GDM1 (cell line): ENCODE results near the gene FBLN2.

Experiments used
- DNase-seq: peaks from one replicate; lab custom pipeline; 2025; lab: John Stamatoyannopoulos, UW

Gene FBLN2

DNA sequence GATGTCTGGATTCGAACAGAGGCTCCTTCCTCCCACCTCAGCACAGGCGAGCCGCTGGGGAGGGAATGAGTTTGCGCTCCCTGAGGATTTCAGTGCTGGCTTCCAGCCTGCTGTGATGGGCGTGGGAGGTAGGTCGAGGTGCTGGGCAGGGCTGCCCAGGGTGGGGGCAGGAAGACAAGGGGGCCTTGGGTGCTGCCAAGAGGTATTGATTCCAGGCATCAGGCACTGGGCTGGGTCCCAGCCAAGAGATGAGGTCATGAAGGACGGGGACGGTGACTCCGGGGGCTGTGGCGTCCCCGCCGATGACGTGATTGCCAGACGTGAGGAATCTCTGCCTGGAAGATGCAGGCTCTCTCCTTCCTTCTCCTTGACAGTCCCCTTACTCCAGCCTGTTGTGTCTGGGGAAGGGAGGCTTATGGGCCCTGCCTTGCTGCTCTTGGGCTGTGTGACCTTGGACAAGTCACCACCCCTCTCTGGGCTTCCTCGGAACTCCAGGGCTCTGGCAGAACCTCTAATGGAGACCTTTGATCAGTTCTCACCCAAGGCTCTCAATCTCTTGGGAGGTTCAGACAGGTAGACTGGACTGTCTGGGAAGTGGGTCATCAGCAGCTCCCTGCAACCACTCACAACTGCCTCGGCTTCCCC is 116.8 kb downstream of the FBLN2 start:
- no peak for DNase-seq

DNA sequence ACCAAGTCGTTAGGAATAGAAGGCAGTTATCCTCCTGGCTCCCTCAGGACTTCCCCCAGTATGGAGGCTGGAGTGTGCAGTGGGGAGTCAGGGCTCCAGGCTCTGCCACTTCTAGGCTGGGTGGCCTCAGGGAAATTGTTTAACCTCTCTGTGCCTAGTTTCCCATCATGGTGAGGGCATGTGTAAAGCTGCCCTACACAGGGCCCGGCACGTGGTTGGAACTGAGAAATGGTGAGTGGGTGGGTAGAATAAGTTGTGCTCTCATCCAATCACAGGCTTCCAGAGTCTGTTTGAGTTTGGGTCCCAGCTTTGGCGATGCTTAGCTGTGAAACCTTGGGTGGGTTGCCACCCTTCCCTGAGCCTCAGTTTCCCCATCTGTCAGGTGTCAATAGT is 117.3 kb downstream of the FBLN2 start:
- no peak for DNase-seq

DNA sequence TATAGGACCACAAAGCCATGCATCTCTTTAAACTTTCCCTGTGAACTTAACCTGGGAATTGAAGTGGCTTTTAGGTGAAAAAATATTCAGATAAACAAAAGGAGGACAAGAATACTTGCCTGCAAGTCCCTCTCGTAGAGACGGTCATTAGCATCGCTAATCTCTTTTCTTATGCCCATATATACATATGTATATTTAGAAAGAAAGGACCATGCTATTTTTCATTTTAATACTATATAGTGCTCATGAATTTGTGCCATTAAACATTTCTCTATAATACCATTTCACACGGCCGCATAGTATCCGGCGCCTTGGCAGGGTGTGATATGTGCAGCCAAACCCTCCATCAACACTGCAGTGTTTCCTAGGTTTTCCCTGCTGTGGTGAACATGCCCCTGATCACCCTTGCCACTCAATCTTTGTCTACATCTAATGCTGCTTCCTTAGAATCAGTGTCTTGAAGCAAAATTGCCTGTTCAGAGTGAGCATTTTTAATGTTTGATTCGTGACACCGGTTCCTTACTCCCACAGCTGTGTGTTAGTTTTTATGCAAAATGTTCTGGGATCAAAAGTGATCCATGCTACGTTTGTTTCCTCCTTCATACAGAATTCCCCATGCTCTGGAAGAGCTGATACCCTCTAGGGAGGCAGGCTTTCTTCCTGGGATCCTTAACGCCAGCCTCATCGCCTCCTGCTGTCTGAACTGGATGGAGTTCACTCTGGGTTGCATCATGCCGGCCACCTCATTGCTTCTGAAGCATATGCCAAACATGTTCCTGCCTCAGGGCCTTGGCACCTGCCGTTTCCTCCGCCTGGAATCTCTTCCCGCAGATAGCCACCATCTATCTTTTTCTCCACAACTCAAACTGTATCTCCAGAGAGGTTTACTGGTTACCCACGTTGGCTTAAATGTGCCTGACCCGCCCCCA is 118.1 kb downstream of the FBLN2 start:
- no peak for DNase-seq

DNA sequence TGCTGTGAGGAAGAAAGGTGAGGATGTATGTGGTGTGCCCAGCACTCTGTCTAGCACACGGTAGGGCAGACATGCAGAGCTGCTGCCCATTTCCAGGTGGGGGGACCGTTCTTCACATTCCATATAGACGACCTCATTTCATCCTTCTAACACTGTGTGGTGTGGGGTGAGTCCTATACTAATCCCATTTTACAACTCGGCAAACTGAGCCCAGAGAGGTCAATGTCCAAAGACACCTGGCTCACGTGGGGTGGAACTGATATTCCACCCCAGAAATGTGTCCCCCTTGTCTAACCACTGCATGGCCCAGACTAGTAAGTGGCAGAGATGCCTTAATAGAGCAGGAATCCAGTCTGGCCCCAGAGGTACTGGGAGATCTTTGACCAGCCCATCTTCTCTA is 119.2 kb downstream of the FBLN2 start:
- DNase-seq: no peak

DNA sequence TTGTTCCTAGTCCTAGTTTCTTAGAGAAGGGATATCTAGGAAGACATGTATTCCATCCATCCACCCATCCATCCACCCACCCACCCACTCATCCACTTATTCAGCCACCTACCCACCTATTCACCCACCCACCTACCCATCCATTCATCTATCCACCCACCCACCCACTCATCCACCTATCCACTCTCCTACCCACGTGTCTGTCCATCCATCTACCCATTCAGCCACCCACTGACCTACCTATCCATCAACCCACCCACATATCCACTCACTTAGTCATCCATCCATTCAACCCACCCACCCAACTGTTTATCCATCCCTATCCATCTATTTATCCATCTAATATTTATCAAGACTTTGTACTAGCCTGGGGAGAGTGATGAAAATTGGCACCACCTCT is 120.5 kb downstream of the FBLN2 start:
- DNase-seq: no peak

DNA sequence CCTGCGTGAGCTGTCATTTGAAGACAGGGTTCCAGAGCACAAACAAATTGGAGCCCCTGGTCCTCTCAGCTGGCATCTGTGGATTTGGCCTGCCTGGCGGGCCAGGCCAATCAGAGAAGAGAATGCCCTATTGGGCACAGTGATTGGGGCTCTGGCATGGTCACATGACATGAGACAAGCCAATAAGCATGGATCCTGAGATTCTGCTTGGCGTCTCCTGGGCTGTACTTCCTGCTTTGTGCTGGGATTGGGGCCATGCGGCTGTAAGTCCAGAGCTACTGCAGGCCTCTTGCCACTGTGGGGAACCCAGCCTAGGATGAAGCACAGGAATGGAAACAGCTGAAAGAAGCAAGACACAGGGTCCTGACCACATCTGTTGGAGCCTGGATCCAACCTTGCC is 121.4 kb downstream of the FBLN2 start:
- DNase-seq: no peak

DNA sequence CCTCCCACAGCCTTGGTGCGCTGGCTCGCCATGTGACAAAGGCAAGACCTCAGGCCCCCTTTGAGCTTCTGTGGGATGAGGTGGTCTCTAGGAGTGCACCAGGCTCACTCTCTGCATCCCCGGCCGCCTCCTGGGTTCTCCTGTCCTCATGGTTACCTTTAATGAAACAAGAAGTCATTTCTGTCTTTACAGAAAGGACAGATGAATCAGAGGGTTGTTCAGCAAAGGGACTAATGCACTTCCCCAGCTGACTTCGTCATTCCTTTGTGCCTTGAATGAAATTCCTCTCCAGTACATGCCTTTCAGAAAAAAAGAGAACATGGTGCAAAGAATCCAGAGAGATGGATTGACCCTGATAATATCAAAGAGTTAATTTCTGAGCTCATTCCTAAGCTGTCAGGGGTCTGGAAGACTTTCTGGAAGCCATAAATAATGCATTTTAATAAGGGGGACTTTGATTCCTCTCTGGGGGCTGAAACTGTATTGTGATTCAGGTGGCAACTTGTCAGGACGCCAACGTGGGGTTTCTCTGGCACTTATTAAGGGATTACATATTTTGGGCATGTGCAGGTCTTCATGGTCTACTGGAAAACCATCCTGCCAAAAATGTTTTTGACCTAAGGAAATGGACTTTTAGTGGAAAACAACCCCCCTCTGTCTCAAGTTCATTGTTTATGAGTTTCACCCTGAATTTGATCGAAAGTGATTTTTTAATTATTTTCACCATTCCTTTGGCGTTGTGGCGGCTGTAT is 122.7 kb downstream of the FBLN2 start:
- DNase-seq: no peak

DNA sequence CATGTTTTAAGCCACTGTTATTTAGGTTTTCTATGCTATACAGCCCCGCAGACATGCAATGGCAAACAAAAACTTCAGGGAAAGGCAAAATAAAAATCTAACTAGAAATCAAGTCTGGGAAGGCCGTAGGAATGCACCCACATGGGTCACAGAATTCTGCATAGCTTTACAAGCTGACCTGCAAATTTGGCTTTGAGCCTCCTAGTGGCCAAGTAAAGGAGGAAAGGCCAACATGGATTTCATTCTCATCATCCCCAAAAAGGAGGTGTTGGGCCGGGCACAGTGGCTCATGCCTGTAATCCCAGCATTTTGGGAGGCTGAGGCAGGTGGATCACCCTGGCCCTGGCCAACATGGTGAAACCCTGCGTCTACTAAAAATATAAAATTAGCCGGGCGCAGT is 124.3 kb downstream of the FBLN2 start:
- no peak for DNase-seq

DNA sequence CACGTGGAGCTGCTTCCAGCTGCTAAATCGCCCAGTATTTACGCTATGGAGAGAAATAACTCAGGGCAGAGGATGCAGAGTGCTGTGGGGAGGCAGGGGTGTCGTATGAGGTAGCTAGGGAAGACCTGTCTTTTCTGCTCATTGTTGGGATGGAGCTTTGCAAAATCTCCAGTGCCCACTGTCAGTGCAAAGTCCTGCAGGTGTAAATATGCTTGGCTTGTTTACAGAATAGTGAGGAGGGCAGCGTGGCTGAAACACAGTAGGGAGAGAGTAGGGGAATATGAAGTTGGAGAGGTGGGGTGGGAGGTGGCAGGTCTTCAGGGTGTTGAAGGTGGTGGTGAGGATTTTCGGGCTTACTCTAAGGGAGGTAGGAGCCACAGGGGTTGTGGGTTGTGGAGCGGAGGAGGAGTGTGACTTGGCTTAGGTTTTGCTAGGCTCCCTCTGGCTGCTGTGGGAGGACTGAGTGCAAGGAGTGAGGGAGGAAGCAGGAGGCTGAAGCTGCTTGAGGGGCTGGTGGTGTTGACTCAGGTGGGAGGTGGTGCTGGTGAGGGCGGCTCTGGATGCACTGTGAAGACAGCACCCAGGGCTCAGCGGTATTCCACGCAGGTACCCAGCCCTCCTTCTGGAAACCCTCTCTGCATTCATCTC is 125.7 kb downstream of the FBLN2 start:
- DNase-seq: no peak

DNA sequence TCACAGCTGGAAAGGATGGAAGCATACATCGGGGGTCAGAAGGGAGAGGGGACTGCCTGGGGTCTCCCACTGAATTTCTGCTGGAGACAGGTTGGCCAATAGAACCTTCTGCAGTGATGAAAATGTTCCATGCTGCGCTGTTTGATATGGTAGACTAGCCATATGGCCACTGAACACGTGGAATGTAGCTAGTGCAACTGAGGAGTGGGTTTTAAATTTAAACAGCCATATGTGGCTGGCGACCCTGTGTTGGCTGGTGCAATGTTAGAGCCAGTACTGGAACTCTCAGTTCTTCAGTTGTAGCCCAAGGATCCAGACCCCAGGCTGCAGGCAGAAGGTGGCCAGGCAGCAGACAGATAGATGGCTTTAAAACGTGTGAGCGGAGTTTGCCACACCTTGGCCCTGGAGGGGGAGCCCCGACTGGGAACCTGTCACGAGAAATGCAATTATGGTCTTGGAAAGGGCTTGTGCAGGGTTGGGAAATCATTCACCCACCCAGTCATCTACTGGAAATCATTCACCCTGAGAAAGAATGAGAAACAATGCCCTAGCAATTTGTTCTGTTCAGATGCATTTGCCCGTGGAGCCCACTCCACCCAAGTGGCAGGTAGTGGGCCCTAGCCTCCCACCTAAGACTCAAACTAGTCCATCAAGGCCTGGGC is 127.6 kb downstream of the FBLN2 start:
- DNase-seq: no peak

DNA sequence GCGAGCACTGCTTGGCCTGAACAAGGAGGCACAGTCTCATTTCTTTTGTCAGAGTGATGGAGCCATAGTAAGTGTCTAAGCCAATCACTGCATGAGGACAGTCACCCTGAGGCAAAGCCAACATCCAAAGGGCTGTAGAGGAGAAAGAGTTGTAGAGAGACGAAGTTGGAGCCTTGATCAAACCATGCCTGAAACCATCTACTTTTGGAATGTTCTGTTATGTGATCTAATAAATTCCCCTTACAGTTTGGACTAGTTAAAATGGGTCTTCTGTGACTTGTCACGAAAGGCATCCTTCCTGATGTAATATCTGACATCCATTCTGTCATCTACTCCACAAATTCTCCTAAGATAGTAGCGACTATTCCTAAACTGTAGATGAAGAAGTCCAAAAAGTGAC is 128.3 kb downstream of the FBLN2 start:
- DNase-seq: no peak

DNA sequence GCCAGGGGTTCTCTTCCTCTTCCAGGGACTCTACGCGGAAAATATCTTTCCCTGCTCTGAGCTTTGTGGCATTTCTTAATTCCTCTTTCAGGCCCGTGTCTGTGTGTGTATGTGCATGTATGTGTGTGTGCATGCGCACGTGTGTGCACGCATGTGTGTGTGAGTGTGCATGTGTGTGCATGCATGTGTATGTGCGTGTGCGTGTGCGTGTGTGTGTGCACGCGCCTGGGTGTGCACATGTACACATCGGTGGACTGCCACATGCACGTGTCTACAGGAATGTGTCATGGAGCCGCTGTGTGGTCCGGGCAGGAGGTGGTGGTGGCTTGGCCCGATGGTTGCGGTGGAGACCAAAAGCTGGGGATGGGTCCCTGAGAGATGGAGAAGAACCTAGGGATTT is 133.0 kb downstream of the FBLN2 start:
- DNase-seq: no peak

DNA sequence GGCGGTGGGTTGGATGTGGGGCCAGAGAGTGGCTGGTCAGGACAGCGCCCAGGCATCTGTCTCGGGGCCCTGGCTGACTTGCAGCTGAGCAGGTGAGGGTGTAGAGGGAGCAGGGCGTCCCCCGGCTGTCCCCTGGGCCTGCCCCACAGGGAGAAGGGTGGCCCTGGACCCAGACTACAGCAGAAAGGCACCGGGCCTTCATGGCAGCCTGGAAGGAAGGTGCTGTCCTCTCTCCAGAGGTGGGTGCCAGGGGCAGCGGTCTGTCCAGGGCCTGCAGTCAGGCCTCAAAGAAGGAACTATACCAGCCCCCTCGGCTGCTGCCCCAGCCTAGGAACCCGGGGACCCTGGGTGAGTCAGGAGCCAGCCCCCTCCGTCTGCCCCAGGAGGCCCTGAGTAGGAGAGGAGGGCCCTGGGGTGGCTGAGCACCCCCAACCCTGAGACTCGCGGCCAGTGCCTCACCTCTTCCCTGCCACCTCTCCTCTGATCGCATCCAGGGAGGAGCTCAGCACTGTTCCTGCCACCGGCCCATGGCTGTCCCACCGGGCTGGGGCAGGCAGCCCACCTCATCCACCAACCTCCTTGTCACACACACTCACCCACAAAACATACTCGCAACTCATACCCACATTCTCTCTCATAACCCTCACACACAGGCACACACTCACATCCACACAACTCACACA is 133.5 kb downstream of the FBLN2 start:
- DNase-seq: no peak

DNA sequence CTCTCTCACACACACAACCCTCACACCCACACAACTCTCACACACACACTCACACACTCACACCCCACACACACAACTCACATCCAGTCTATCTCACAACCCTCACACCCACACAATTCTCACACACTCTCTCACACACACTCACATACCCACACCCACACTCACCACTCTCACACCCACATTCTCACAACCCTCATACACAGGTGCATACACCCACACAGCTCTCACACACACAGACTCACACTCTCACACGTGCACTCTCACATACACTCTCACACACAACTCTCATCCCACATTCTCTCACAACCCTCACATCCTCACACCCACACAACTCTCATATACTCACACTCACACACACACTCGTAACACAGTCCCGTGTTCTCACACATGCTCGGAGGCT is 134.4 kb downstream of the FBLN2 start:
- DNase-seq: no peak

DNA sequence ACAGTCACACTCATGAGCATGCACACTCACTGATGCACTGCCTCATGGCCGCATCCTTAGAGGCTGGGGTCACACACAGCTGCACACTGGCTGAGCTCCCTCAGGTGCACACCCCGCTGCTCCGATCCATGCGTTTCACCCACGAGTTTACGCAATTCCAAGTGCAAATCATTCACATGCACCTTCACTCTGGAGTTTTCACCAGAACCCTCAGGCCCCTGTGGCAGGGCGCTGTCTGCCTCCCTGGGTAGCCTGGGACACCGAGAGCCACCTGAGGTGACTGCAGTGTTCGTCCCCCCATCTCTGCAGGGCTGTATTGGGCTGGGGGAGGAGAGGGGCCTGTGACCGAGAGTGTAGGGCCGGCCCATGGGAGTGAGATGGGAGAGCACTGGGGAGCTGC is 134.8 kb downstream of the FBLN2 start:
- DNase-seq: no peak

DNA sequence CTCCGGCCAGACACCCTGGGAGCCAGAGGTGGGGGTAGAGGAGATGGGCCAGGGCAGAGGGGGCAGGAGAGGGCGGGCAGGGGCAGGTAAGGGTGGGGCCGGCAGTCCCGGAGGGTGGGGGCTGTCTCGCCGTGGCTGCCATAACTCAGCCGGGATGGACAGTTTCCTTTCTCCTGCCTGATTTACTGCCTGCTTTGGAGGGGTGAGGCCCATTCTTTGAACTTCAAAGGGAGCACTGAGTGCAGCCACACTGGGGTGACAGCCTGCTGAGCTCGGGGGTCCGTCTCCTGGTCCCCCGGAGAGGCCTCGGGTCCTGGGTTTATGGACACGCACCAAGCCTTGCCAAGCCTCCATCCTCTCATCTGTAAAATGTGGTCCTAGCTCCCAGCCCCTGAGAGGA is 135.4 kb downstream of the FBLN2 start:
- no peak for DNase-seq

DNA sequence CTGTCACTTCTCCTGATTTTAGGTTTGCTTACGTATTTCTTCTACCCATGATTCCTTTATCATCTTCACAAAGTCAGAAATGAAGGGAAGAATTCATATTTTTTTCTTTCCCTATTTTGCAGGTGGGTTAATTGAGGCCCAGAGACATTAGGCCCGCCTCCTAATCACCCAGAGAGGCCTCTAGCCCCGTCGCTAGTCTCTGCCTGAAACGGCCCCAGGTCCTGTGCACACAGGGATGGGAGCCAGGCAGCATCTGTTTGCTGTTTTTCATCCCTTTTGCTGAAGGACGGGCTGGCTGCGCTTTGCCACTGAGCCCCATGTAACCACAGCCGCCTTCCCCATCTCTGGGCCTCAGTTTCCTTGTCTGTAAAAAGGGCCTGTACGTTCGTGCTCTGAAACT is 135.9 kb downstream of the FBLN2 start:
- DNase-seq: no peak

DNA sequence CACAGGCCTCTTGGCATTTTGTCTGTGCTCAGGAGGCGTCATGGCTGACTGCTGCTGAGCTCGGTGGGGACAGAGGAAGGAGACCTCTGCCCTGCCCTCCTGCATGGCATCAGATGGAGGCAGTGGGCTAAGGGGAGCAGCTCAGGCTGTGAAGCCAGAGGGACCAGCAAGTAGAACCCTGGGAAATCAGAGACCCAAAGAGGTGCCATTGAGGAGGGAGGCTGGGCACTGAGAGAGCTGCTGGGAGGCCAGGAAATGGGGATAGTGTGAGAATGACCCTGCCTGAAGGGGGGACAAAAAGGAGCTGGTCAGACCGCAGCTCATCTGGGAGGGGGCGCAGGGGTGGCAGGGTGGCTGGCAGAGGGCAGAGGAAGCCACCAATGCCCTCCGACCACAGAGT is 136.8 kb downstream of the FBLN2 start:
- DNase-seq: no peak

DNA sequence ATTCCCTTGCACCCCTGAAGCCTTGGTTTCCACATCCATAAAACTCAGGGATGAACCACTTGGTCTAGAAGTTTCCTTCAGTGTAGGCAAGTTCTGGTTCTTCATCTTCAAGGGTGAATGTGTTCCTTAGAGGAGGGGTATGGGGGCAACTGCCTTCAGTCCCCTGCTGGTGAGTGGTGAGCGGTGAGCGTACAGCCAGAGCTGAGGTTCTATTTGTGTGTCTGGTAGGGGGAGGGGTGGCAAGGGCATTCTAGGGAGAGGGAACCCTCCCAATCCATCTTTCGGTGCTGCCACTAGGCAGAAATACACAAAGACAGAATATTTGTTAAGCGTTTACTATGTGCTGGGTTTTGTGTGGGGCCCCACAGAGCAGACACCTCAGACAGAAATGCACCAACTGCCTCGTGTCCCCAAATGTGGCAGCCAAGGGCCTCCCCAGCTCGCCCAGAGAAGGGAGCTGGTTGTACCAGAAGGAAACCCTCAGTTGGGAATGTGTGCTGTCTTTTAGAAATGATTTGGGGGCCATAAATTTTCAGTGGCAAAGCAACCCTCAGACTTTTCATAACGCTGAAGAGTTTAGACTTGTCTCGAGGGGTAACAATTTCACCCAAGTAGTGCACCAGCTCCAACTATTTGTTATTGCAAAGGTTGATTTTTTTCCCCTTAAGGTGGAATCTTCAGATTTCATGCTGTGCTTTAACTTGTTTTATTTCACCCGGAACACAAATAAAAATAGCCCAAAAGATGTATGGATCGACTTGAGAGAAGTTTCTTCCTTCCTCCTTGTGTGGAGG is 137.6 kb downstream of the FBLN2 start:
- no peak for DNase-seq

DNA sequence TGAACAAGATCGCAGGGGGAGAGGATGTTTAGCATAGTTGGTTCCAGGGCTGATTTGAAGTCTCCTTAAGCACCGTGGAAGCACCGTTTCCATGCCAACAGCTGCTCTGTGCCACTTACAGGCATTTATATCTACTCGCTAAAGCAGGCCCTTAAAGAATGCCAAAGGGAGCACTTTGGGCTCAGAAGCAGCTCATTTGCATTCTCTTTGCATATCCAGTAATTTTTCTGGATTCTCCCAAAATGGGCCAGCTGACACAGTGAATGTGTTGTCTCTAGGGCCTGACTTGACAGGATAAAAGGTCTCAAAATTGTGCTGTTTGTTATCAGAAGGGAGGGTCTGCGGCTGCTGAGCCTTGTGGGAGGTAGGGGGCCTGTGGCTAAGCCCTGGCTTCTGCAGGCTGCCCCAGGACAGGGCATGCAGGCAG is 138.6 kb downstream of the FBLN2 start:
- no peak for DNase-seq
